ENCODE results near the gene LDB2. TPM values are rescaled to one million over a fixed set of nuclear protein-coding genes. Genes with fewer than 3 reads are reported as not detected.

LDB2 gene
- total RNA-seq, 1 donor from 2014 or later = 4.9 TPM

GRCh38 chr4:16596267-16596666, 302.2 kb downstream of the LDB2 start:
- no peak overlapping the region for H3K27ac ChIP-seq (ENCODE audit: low read depth, low read length)
- no peak for DNase-seq (ENCODE audit: low read depth)
- Mint-ChIP-seq H3K27ac (ENCODE audit: unreplicated experiment) (no peak overlapping the region), H3K4me3 (ENCODE audit: unreplicated experiment) (no peak overlapping the region), H3K36me3 (ENCODE audit: low read depth, unreplicated experiment) (no peaks in the 10 kb centered on the region), H3K9me3 (ENCODE audit: unreplicated experiment) (no peaks in the 10 kb centered on the region), H3K27me3 (ENCODE audit: low read depth, unreplicated experiment) (no peaks in the 10 kb centered on the region), H3K4me1 (ENCODE audit: low read depth, unreplicated experiment) (peaks cover 8% of the 10 kb centered on the region)
- H3K9ac ChIP-seq (ENCODE audit: low read length) = no peak overlapping the region
- no peaks in the 10 kb centered on the region for H3K36me3 ChIP-seq (ENCODE audit: insufficient read depth, low read length)
- TF ChIP-seq EZH2 (IDR thresholded peaks at IDR 0.05; ENCODE audit: insufficient read depth, low read length) (no peak), CTCF (IDR thresholded peaks at IDR 0.05; ENCODE audit: insufficient read depth, low read depth, low read length) (no peak)
- no peak for FAIRE-seq
- H4K20me1 ChIP-seq (ENCODE audit: insufficient read depth, low read length) = no peaks in the 10 kb centered on the region
- no peak overlapping the region for H3K4me2 ChIP-seq (ENCODE audit: low read length)
- H3K4me3 ChIP-seq (ENCODE audit: insufficient read depth, low read depth, low read length) = no peak overlapping the region
- no peak overlapping the region for H2AFZ ChIP-seq (ENCODE audit: low read depth, low read length)
- H3K4me1 ChIP-seq (ENCODE audit: insufficient read depth, low read length) = peaks cover 16% of the 10 kb centered on the region
- no peaks in the 10 kb centered on the region for H3K9me3 ChIP-seq (ENCODE audit: insufficient read depth, low read depth, low read length)
- no peaks in the 10 kb centered on the region for H3K79me2 ChIP-seq (ENCODE audit: insufficient read depth, low read length)
- H3K27me3 ChIP-seq (ENCODE audit: insufficient read depth, low read length) = no peaks in the 10 kb centered on the region

- H3K4me2 ChIP-seq (ENCODE audit: low read length) = no peak overlapping the region
- no peak overlapping the region for H3K9ac ChIP-seq (ENCODE audit: low read length)
- no peak overlapping the region for H3K27ac ChIP-seq (ENCODE audit: low read depth, low read length)
- H3K27me3 Mint-ChIP-seq (ENCODE audit: low read depth, unreplicated experiment) = no peaks in the 10 kb centered on the region
- peaks cover 8% of the 10 kb centered on the region for H3K4me1 Mint-ChIP-seq (ENCODE audit: low read depth, unreplicated experiment)
- peaks cover 15% of the 10 kb centered on the region for H3K4me1 ChIP-seq (ENCODE audit: insufficient read depth, low read length)
- TF ChIP-seq CTCF (IDR thresholded peaks at IDR 0.05; ENCODE audit: insufficient read depth, low read depth, low read length) (no peak), EZH2 (IDR thresholded peaks at IDR 0.05; ENCODE audit: insufficient read depth, low read length) (no peak)
- H3K27ac Mint-ChIP-seq (ENCODE audit: unreplicated experiment) = no peak overlapping the region
- no peak overlapping the region for H3K4me3 Mint-ChIP-seq (ENCODE audit: unreplicated experiment)
- no peaks in the 10 kb centered on the region for H4K20me1 ChIP-seq (ENCODE audit: insufficient read depth, low read length)
- H3K4me3 ChIP-seq (ENCODE audit: insufficient read depth, low read depth, low read length) = no peak overlapping the region
- no peaks in the 10 kb centered on the region for H3K9me3 ChIP-seq (ENCODE audit: insufficient read depth, low read depth, low read length)
- no peaks in the 10 kb centered on the region for H3K27me3 ChIP-seq (ENCODE audit: insufficient read depth, low read length)
- H3K79me2 ChIP-seq (ENCODE audit: insufficient read depth, low read length) = no peaks in the 10 kb centered on the region
- FAIRE-seq (peak; percentile 68), DNase-seq (ENCODE audit: low read depth) (no peak)
- no peaks in the 10 kb centered on the region for H3K36me3 ChIP-seq (ENCODE audit: insufficient read depth, low read length)
- H2AFZ ChIP-seq (ENCODE audit: low read depth, low read length) = no peak overlapping the region
- H3K9me3 Mint-ChIP-seq (ENCODE audit: unreplicated experiment) = no peaks in the 10 kb centered on the region
- H3K36me3 Mint-ChIP-seq (ENCODE audit: low read depth, unreplicated experiment) = no peaks in the 10 kb centered on the region
These were observed 304.3 kb downstream of the LDB2 start for GRCh38 chr4:16594128-16594527.

- Histone ChIP-seq H2AFZ (ENCODE audit: low read depth, low read length) (no peak overlapping the region), H3K9ac (ENCODE audit: low read length) (no peak overlapping the region), H3K27ac (ENCODE audit: low read depth, low read length) (no peak overlapping the region), H3K27me3 (ENCODE audit: insufficient read depth, low read length) (no peaks in the 10 kb centered on the region), H4K20me1 (ENCODE audit: insufficient read depth, low read length) (no peaks in the 10 kb centered on the region), H3K4me3 (ENCODE audit: insufficient read depth, low read depth, low read length) (no peak overlapping the region), H3K9me3 (ENCODE audit: insufficient read depth, low read depth, low read length) (no peaks in the 10 kb centered on the region), H3K36me3 (ENCODE audit: insufficient read depth, low read length) (no peaks in the 10 kb centered on the region), H3K4me2 (ENCODE audit: low read length) (no peak overlapping the region), H3K4me1 (ENCODE audit: insufficient read depth, low read length) (peaks cover 7% of the 10 kb centered on the region), H3K79me2 (ENCODE audit: insufficient read depth, low read length) (no peaks in the 10 kb centered on the region)
- no peak for TF ChIP-seq EZH2 (IDR thresholded peaks at IDR 0.05; ENCODE audit: insufficient read depth, low read length)
- no peak for TF ChIP-seq CTCF (IDR thresholded peaks at IDR 0.05; ENCODE audit: insufficient read depth, low read depth, low read length)
- Mint-ChIP-seq H3K4me3 (ENCODE audit: unreplicated experiment) (no peak overlapping the region), H3K4me1 (ENCODE audit: low read depth, unreplicated experiment) (peaks cover 7% of the 10 kb centered on the region), H3K27ac (ENCODE audit: unreplicated experiment) (no peak overlapping the region), H3K36me3 (ENCODE audit: low read depth, unreplicated experiment) (no peaks in the 10 kb centered on the region), H3K27me3 (ENCODE audit: low read depth, unreplicated experiment) (no peaks in the 10 kb centered on the region), H3K9me3 (ENCODE audit: unreplicated experiment) (no peaks in the 10 kb centered on the region)
- FAIRE-seq = no peak
- no peak for DNase-seq (ENCODE audit: low read depth)
These were observed 305.1 kb downstream of the LDB2 start for GRCh38 chr4:16593386-16593785.

Measured in astrocyte (in vitro differentiated cells and primary cell).